WI38 (cell line): Measurements from ENCODE around the gene PTGES2.

ENCODE experiments used
- H3K4me3 ChIP-seq: 2 replicates; pipeline ENCODE4 v1.5.1; 2011; ENCODE audit warnings: low read depth, mild to moderate bottlenecking, control low read depth, low read length
- CTCF ChIP-seq: IDR thresholded peaks from 2 replicates; pipeline ENCODE4 v1.5.1; 2012; ENCODE audit warnings: low read depth, mild to moderate bottlenecking, control low read depth, low read length

The PTGES2 gene

GRCh38 chr9:128102196-128102595 lies 25.3 kb downstream of the PTGES2 start:
- no peak overlapping the region for H3K4me3 ChIP-seq
- no peak for TF ChIP-seq CTCF

- H3K4me3 ChIP-seq, result no peak overlapping the region
- TF ChIP-seq CTCF, result no peak
Measured at GRCh38 chr9:128101690-128102089, 25.8 kb downstream of the PTGES2 start.

- TF ChIP-seq CTCF, result no peak
- no peak overlapping the region for H3K4me3 ChIP-seq
Measured at GRCh38 chr9:128101231-128101661, 26.3 kb downstream of the PTGES2 start.

GRCh38 chr9:128100581-128100980 lies 26.9 kb downstream of the PTGES2 start:
- H3K4me3 ChIP-seq, result no peak overlapping the region; the same call in 1 of the 2 replicates
- no peak for TF ChIP-seq CTCF

- H3K4me3 ChIP-seq, result peak overlapping the region; percentile 71
- TF ChIP-seq CTCF, result no peak
Measured at GRCh38 chr9:128099932-128100491, 27.5 kb downstream of the PTGES2 start.

- no peak for TF ChIP-seq CTCF
- H3K4me3 ChIP-seq, result peak overlapping the region; percentile 71
Measured at GRCh38 chr9:128099231-128099931, 28.1 kb downstream of the PTGES2 start.
